Vagina (tissue), 2 donors: ENCODE data around the gene GPR26. TPM values are rescaled to one million over a fixed set of nuclear protein-coding genes. Genes with fewer than 3 reads are reported as not detected.
"Not testable (repeated sequence)": the region's sequence is repeated elsewhere in the genome, so short reads cannot be mapped to it uniquely, and the experiment has no call there.

Experiments
- DNase-seq, 2 donors: peaks; one replicate each; pipeline ENCODE4 v3.0.0-alpha.2; 2017; ENCODE audit errors: extremely low spot score in 2 of 2
- H3K27ac ChIP-seq: fragments of 200-600 bp; sonication (generic); one replicate; pipeline ENCODE4 v1.5.1; 2019
- H3K27me3 ChIP-seq: fragments of 200-600 bp; sonication (generic); one replicate; pipeline ENCODE4 v1.5.1; 2019
- H3K36me3 ChIP-seq, 2 donors: fragments of 200-600 bp; sonication (generic); one replicate each; pipeline ENCODE4 v1.5.1; 2017 to 2019
- H3K4me1 ChIP-seq: fragments of 200-600 bp; sonication (generic); one replicate; pipeline ENCODE4 v1.5.1; 2019
- H3K4me3 ChIP-seq, 2 donors: fragments of 200-600 bp; sonication (generic); 1 replicate in 1 of 2; 2 replicates in 1 of 2; pipeline ENCODE4 v1.5.1; 2016 to 2019
- H3K9me3 ChIP-seq: fragments of 200-600 bp; sonication (generic); one replicate; pipeline ENCODE4 v1.5.1; 2019
- CTCF ChIP-seq, 3 experiments: fragments of 450-650 bp in 2 of 3; fragments of 200-600 bp in 1 of 3; sonication (generic) in 1 of 3; IDR thresholded peaks; one replicate each; pipeline ENCODE4 v1.5.1; 2017 to 2019; ENCODE audit warnings: antibody characterized with exemption in 3 of 3, mild to moderate bottlenecking in 2 of 3, moderate library complexity in 2 of 3
- POLR2A ChIP-seq, 2 donors: fragments of 450-650 bp; IDR thresholded peaks; one replicate each; pipeline ENCODE4 v1.6.1; 2017; ENCODE audit warnings: antibody characterized with exemption in 2 of 2, mild to moderate bottlenecking in 2 of 2, moderate library complexity in 2 of 2
- POLR2AphosphoS5 ChIP-seq, 2 donors: sonication (generic); formaldehyde crosslinking; IDR thresholded peaks; one replicate each; pipeline ENCODE4 v1.9.0; 2017; ENCODE audit warnings: antibody characterized with exemption in 2 of 2, mild to moderate bottlenecking in 2 of 2, low read depth in 1 of 2; ENCODE audit not compliant: insufficient read depth in 1 of 2
- intact Hi-C: fragments of 100-400 bp; cut with DNase I; formaldehyde crosslinking; loops from one replicate; pipeline ENCODE4 v1.15.1; 2023
- total RNA-seq: library from RNA; depleted of rRNA; stranded (reverse); fragments of >200 nt; gene quantifications from one replicate; pipeline ENCODE4 v1.2.3, GENCODE V29; 2016

The GPR26 gene
- total RNA-seq, 1 donor from 2014 or later = not detected

- peak; percentile 62 to 81 for DNase-seq
- H3K27ac ChIP-seq = no peak overlapping the region
- no peaks in the 10 kb centered on the region for H3K36me3 ChIP-seq
- no peaks in the 10 kb centered on the region for H3K27me3 ChIP-seq
- no peaks in the 10 kb centered on the region for H3K4me1 ChIP-seq
- H3K9me3 ChIP-seq = no peaks in the 10 kb centered on the region
- TF ChIP-seq CTCF (IDR thresholded peaks at IDR 0.05) = no peak
- no peak for TF ChIP-seq POLR2A (IDR thresholded peaks at IDR 0.05)
- TF ChIP-seq POLR2AphosphoS5 (IDR thresholded peaks at IDR 0.05; ENCODE audit: insufficient read depth in 1 of 2, low read depth in 1 of 2) = no peak
- H3K4me3 ChIP-seq = no peak overlapping the region
- intact Hi-C loops = no loop called here
Observed at GRCh38 chr10:123724747-123725146, 58.6 kb downstream of the GPR26 start.

GRCh38 chr10:123726381-123726780, 60.2 kb downstream of the GPR26 start:
- H3K9me3 ChIP-seq = no peaks in the 10 kb centered on the region
- TF ChIP-seq POLR2AphosphoS5 (IDR thresholded peaks at IDR 0.05; ENCODE audit: insufficient read depth in 1 of 2, low read depth in 1 of 2) (no peak), CTCF (IDR thresholded peaks at IDR 0.05) (no peak), POLR2A (IDR thresholded peaks at IDR 0.05) (no peak)
- no peaks in the 10 kb centered on the region for H3K27me3 ChIP-seq
- no peaks in the 10 kb centered on the region for H3K4me1 ChIP-seq
- DNase-seq = no peak
- no peak overlapping the region for H3K4me3 ChIP-seq
- intact Hi-C loops = no loop called here
- no peak overlapping the region for H3K27ac ChIP-seq
- H3K36me3 ChIP-seq = no peaks in the 10 kb centered on the region

GRCh38 chr10:123726836-123727235, 60.7 kb downstream of the GPR26 start:
- Histone ChIP-seq H3K27ac (no peak overlapping the region), H3K9me3 (no peaks in the 10 kb centered on the region), H3K27me3 (no peaks in the 10 kb centered on the region), H3K4me3 (no peak overlapping the region), H3K36me3 (no peaks in the 10 kb centered on the region), H3K4me1 (no peaks in the 10 kb centered on the region)
- TF ChIP-seq CTCF (IDR thresholded peaks at IDR 0.05) (no peak), POLR2AphosphoS5 (IDR thresholded peaks at IDR 0.05; ENCODE audit: insufficient read depth in 1 of 2, low read depth in 1 of 2) (no peak), POLR2A (IDR thresholded peaks at IDR 0.05) (no peak)
- no peak for DNase-seq
- intact Hi-C loops = no loop called here

- no peaks in the 10 kb centered on the region for H3K27me3 ChIP-seq
- H3K4me3 ChIP-seq = no peak overlapping the region
- intact Hi-C loops = no loop called here
- no peaks in the 10 kb centered on the region for H3K9me3 ChIP-seq
- H3K36me3 ChIP-seq = no peaks in the 10 kb centered on the region
- no peak for DNase-seq
- TF ChIP-seq POLR2A (IDR thresholded peaks at IDR 0.05) (no peak), CTCF (IDR thresholded peaks at IDR 0.05) (no peak), POLR2AphosphoS5 (IDR thresholded peaks at IDR 0.05; ENCODE audit: insufficient read depth in 1 of 2, low read depth in 1 of 2) (no peak)
- H3K27ac ChIP-seq = no peak overlapping the region
- H3K4me1 ChIP-seq = no peaks in the 10 kb centered on the region
Observed at GRCh38 chr10:123729523-123729922, 63.4 kb downstream of the GPR26 start.

- H3K4me1 ChIP-seq, H3K4me3 ChIP-seq, H3K36me3 ChIP-seq, DNase-seq, intact Hi-C loops, H3K9me3 ChIP-seq, H3K27ac ChIP-seq, H3K27me3 ChIP-seq: not testable (repeated sequence)
Observed at GRCh38 chr10:123736917-123737316, 70.8 kb downstream of the GPR26 start.

GRCh38 chr10:123741146-123741545, 75.0 kb downstream of the GPR26 start:
- TF ChIP-seq CTCF (IDR thresholded peaks at IDR 0.05) = no peak
- no peak for TF ChIP-seq POLR2AphosphoS5 (IDR thresholded peaks at IDR 0.05; ENCODE audit: insufficient read depth in 1 of 2, low read depth in 1 of 2)
- no peak for TF ChIP-seq POLR2A (IDR thresholded peaks at IDR 0.05)
- H3K4me3 ChIP-seq = no peak overlapping the region
- no peaks in the 10 kb centered on the region for H3K27me3 ChIP-seq
- no peaks in the 10 kb centered on the region for H3K4me1 ChIP-seq
- no peak for DNase-seq
- no peaks in the 10 kb centered on the region for H3K9me3 ChIP-seq
- H3K36me3 ChIP-seq = no peaks in the 10 kb centered on the region
- H3K27ac ChIP-seq = no peak overlapping the region
- intact Hi-C loops = no loop called here
